ENCODE data around the gene ENGASE.
A peak's percentile ranks its signal among the peaks of the same experiment; 100 is the strongest.
"Not testable (repeated sequence)": the region's sequence is repeated elsewhere in the genome, so short reads cannot be mapped to it uniquely, and the experiment has no call there.

The ENGASE gene

DNA sequence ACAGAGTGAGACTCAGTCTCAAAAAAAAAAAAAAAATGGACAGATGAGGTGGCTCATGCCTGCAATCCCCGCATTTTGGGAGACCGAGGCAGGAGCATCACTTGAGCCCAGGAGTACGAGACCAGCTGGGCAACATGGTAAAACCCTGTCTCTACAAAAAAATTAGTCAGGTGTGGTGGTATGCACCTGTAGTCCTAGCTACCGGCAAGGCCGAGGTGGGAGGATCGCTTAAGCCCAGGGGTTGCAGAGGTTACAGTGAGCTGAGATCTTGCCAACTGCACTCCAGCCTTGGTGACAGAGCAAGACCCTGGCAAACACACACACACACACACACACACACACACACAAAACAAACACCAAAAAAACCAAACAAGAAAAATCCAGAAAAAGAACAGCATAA lies 7.7 kb upstream of the ENGASE start:
- TF ChIP-seq, protein P1, sequence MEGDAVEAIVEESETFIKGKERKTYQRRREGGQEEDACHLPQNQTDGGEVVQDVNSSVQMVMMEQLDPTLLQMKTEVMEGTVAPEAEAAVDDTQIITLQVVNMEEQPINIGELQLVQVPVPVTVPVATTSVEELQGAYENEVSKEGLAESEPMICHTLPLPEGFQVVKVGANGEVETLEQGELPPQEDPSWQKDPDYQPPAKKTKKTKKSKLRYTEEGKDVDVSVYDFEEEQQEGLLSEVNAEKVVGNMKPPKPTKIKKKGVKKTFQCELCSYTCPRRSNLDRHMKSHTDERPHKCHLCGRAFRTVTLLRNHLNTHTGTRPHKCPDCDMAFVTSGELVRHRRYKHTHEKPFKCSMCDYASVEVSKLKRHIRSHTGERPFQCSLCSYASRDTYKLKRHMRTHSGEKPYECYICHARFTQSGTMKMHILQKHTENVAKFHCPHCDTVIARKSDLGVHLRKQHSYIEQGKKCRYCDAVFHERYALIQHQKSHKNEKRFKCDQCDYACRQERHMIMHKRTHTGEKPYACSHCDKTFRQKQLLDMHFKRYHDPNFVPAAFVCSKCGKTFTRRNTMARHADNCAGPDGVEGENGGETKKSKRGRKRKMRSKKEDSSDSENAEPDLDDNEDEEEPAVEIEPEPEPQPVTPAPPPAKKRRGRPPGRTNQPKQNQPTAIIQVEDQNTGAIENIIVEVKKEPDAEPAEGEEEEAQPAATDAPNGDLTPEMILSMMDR (conservative IDR thresholded peaks at IDR 0.05; ENCODE audit: low read depth, low read length), result no peak
- DNase-seq (ENCODE audit: low read depth), result no peak
- H3K4me3 ChIP-seq (ENCODE audit: low read depth, low read length), result no peak overlapping the region

DNA sequence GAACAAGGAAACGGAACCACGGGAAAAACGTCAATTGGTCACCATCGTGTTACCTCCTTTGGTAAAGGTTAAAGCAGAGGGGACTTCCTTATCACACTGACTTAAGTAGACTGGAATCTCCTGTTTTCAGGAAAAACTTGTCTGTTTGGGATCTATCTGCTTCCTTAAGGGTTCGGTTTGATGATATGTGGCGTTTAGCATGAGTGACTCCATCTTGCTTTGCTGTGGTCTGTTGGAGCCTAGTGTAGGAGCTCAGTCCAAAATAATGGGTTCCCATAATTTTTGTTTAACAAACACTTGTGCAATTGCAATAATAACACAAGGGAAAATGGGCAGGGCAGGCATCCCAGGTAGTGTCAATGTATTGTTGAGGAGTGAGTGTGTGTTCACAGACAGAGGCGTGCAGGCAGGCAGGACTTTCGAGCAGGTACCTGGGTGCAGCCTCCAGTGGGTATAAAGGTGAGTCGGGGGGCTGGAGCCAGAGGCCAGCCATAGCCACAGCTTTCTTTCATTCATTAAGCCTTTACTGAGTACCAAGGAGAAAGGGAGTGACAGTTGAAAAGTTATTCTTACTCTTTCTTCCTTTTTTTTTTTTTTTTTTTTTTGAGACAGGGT lies 4.3 kb upstream of the ENGASE start:
- TF ChIP-seq, protein P1 (conservative IDR thresholded peaks at IDR 0.05; ENCODE audit: low read depth, low read length), result no peak

DNA sequence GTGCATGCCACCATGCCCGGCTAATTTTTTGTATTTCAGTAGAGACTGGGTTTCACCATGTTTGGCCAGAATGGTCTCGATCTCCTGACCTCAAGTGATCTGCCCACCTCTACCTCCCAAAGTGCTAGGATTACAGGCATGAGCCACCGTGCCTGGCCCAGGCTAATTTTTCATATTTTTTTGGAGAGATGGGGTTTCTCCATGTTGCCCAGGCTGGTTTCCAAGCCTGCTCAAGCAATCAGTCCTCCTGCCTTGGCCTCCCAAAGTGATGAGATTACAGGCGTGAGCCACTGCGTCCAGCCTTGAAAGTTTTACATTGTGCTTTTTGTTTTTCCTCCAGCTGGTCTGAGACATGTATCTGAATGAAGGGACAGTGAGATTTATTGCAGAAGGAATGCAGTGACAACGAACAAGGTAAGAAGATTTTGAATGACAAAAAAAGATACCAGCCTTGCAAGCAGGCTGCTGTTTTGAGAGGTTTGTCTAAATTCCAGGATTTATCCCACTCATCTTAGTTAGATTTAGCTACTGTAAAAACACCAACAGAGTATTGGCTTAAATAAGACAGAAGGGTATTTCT lies 3.4 kb upstream of the ENGASE start:
- TF ChIP-seq, protein P1 (conservative IDR thresholded peaks at IDR 0.05; ENCODE audit: low read depth, low read length), result no peak
- H3K4me3 ChIP-seq (ENCODE audit: low read depth, low read length), result no peak overlapping the region
- no peak for DNase-seq (ENCODE audit: low read depth)

More for the DNA sequence above, 4.3 kb upstream of the ENGASE start:
- no peak for DNase-seq (ENCODE audit: low read depth)
- H3K4me3 ChIP-seq (ENCODE audit: low read depth, low read length), result no peak overlapping the region

DNA sequence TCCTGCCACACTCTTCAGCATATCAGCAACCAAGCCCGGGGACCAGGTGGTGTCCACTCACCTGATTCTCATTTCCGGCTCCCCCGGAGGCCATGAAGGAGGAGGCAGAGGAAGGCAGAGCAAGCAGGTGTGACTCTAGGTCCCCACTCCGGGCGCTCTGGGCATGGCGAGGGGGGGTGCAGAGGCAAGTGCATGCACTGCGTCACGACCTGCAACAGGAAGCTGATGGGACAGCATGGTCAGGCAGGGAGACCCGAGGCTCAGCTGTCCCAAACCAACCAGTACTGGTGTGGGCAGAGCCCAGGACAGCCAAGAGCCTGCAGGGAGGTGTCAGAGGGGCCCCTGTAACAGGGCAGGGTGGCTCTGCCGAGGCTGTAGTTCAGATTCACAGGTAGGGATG lies 2.1 kb upstream of the ENGASE start:
- H3K4me3 ChIP-seq (ENCODE audit: low read depth, low read length), result no peak overlapping the region
- TF ChIP-seq, protein P1 (conservative IDR thresholded peaks at IDR 0.05; ENCODE audit: low read depth, low read length), result no peak

DNA sequence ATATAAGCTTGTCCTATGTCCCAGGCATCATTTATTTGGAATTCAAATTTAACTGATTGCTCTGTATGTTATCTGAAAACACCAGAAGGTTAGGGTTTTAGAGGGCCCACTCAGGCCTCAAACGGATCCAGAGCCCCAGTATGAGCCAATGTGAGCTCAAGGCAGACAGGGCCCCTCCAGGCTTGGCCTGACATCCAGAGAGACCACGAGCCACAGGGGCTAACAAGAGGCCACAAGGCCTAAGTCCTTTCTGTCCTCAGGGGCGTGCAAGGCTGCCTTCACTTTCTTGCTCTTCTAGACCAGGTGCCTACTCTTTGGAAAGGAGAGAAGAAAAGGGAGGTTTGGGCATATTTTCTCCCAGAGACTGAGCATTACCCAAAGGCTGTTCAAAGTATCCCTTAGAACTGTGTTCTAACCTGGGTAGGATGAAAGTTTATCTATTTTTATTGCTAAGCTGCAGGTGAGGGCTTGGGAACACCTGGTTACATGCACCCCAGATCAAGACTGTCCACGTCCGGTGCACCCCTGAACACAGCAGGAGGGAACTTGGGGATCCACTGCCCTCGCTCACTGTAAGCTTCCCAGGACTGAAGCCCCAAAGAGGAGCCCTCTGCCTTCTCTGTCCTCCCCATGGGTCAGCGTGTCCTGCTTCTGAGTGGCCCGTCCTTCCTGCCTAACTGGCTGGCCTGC lies 1.5 kb upstream of the ENGASE start:
- no peak for DNase-seq (ENCODE audit: low read depth)
- no peak overlapping the region for H3K4me3 ChIP-seq (ENCODE audit: low read depth, low read length)
- TF ChIP-seq, protein P1 (conservative IDR thresholded peaks at IDR 0.05; ENCODE audit: low read depth, low read length), result no peak

More for the DNA sequence above, 2.1 kb upstream of the ENGASE start:
- no peak for DNase-seq (ENCODE audit: low read depth)

DNA sequence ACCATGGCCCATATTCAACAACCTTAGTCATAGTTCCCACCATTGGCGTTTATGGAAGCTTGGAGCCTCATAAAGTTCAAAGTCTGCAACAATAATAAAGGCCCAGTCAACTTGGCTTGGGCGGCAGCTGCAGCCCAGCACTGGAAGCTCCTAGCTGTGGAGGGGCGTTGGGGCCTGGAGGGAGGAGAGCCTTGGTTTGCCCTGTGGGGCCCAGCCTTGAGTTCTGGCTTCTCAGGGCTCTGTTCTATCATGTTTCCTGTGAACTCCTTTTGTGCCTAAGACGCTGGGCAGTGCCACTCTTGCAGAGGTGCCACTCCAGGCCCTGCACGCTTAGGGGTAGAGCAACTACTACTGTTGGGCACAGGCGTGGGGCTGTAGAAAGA lies 927 bp upstream of the ENGASE start:
- TF ChIP-seq, protein P1 (conservative IDR thresholded peaks at IDR 0.05; ENCODE audit: low read depth, low read length), result no peak
- H3K4me3 ChIP-seq (ENCODE audit: low read depth, low read length), result no peak overlapping the region
- DNase-seq (ENCODE audit: low read depth), result no peak

DNA sequence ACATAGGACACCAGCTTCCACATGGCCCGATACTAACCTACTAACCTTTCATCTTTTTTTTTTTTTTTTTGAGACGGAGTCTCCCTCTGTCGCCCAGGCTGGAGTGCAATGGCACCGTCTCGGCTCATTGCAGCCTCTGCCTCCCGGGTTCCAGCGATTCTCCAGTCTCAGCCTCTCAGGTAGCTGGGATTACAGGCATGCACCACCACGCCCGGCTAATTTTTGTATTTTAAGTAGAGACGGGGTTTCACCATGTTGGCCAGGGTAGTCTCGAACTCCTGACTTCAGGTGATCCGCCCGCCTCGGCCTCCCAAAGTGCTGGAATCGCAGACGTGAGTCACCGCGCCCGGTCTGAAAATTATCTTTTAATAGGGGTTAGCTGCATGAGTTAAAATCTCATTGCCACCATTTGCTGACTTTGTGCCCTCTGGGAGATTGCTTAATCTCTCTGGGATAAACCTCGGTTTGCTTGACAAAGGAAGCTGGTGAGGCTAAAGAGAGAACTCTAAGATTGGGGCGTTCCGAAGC lies 439 bp upstream of the ENGASE start:
- peak overlapping the region; percentile 67 for H3K4me3 ChIP-seq (ENCODE audit: low read depth, low read length)
- DNase-seq (ENCODE audit: low read depth), result not testable (repeated sequence)
